IMR-90 (cell line): ENCODE results near the gene PCCA.

Experiments used
- CHD1 ChIP-seq: IDR thresholded peaks from 2 replicates; pipeline ENCODE4 v1.6.1; 2012; ENCODE audit warnings: low read depth, low read length, improper control_type of control experiment
- FOS ChIP-seq: fragments of 150-350 bp; IDR thresholded peaks from 2 replicates; pipeline ENCODE4 v1.6.1; 2016; ENCODE audit warnings: low read depth, low read length
- MAFK ChIP-seq: IDR thresholded peaks from 2 replicates; pipeline ENCODE4 v1.6.1; 2012; ENCODE audit warnings: low read depth, low read length, improper control_type of control experiment
- MAZ ChIP-seq: IDR thresholded peaks from 2 replicates; pipeline ENCODE4 v1.6.1; 2012; ENCODE audit warnings: low read depth, mild to moderate bottlenecking, low read length, improper control_type of control experiment, moderate library complexity, borderline replicate concordance
- MXI1 ChIP-seq: IDR thresholded peaks from 2 replicates; pipeline ENCODE4 v1.6.1; 2012; ENCODE audit warnings: low read depth, mild to moderate bottlenecking, low read length, moderate library complexity, borderline replicate concordance
- POLR2A ChIP-seq: IDR thresholded peaks from 2 replicates; pipeline ENCODE4 v1.6.1; 2012; ENCODE audit warnings: mild to moderate bottlenecking, low read depth, low read length
- RFX5 ChIP-seq: IDR thresholded peaks from 2 replicates; pipeline ENCODE4 v1.8.0; 2012; ENCODE audit warnings: low read depth, mild to moderate bottlenecking, low read length, moderate library complexity
- SMC3 ChIP-seq: fragments of 150-350 bp; IDR thresholded peaks from 2 replicates; pipeline ENCODE4 v1.6.1; 2016; ENCODE audit warnings: low read depth, mild to moderate bottlenecking, antibody characterized with exemption, low read length, moderate library complexity
- TF ChIP-seq, protein P1 (sequence below): conservative IDR thresholded peaks from 2 replicates; pipeline ENCODE4 v1.5.1; 2012; ENCODE audit warnings: mild to moderate bottlenecking, low read depth, low read length, improper control_type of control experiment
- TF ChIP-seq, protein P2 (sequence below): fragments of 150-350 bp; IDR thresholded peaks from 2 replicates; pipeline ENCODE4 v1.6.1; 2017; ENCODE audit warnings: mild to moderate bottlenecking, antibody characterized with exemption, low read length, low read depth
- TF ChIP-seq, protein P3 (sequence below): fragments of 150-350 bp; IDR thresholded peaks from 2 replicates; pipeline ENCODE4 v1.6.1; 2016; ENCODE audit warnings: low read depth, mild to moderate bottlenecking, low read length, moderate library complexity, borderline replicate concordance

DNA sequence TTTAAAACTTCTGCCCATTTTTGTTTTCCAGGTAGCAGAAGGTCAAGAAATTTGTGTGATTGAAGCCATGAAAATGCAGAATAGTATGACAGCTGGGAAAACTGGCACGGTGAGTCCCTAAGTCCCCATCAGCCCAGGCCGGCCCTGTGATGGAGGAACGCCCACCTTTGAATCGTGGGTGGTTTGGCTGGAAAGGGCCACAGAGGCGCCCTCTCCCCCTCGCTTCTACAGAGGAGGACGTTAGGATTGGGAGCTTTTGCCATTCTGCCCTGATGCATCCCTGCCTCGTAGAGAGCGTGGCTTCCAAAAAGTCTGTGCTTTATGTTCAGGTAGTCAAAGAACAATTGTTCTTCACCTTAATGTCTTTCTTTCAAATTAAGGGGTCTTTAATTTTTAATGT, 438.8 kb downstream of the PCCA start:
- TF ChIP-seq POLR2A (no peak), MAFK (no peak), CHD1 (no peak), FOS (no peak), MAZ (no peak), MXI1 (no peak), RFX5 (no peak), SMC3 (no peak)
- TF ChIP-seq, protein P1, sequence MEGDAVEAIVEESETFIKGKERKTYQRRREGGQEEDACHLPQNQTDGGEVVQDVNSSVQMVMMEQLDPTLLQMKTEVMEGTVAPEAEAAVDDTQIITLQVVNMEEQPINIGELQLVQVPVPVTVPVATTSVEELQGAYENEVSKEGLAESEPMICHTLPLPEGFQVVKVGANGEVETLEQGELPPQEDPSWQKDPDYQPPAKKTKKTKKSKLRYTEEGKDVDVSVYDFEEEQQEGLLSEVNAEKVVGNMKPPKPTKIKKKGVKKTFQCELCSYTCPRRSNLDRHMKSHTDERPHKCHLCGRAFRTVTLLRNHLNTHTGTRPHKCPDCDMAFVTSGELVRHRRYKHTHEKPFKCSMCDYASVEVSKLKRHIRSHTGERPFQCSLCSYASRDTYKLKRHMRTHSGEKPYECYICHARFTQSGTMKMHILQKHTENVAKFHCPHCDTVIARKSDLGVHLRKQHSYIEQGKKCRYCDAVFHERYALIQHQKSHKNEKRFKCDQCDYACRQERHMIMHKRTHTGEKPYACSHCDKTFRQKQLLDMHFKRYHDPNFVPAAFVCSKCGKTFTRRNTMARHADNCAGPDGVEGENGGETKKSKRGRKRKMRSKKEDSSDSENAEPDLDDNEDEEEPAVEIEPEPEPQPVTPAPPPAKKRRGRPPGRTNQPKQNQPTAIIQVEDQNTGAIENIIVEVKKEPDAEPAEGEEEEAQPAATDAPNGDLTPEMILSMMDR: no peak
- TF ChIP-seq, protein P2, sequence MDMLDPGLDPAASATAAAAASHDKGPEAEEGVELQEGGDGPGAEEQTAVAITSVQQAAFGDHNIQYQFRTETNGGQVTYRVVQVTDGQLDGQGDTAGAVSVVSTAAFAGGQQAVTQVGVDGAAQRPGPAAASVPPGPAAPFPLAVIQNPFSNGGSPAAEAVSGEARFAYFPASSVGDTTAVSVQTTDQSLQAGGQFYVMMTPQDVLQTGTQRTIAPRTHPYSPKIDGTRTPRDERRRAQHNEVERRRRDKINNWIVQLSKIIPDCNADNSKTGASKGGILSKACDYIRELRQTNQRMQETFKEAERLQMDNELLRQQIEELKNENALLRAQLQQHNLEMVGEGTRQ: no peak
- TF ChIP-seq, protein P3, sequence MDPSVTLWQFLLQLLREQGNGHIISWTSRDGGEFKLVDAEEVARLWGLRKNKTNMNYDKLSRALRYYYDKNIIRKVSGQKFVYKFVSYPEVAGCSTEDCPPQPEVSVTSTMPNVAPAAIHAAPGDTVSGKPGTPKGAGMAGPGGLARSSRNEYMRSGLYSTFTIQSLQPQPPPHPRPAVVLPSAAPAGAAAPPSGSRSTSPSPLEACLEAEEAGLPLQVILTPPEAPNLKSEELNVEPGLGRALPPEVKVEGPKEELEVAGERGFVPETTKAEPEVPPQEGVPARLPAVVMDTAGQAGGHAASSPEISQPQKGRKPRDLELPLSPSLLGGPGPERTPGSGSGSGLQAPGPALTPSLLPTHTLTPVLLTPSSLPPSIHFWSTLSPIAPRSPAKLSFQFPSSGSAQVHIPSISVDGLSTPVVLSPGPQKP: no peak
